ENCODE data around the gene SERPINB7. TPM values are rescaled to one million over a fixed set of nuclear protein-coding genes. Genes with fewer than 3 reads are reported as not detected.
A peak's percentile ranks its signal among the peaks of the same experiment; 100 is the strongest.

SERPINB7 gene
- total RNA-seq, 1 experiment from 2014 or later = 4.2 TPM

GRCh38 chr18:63731215-63731614 lies 44.0 kb upstream of the SERPINB7 start:
- H3K4me2 ChIP-seq = no peak overlapping the region
- H4K20me1 ChIP-seq (ENCODE audit: insufficient read depth) = no peaks in the 10 kb centered on the region
- no peak overlapping the region for H2AFZ ChIP-seq

GRCh38 chr18:63736876-63737275 lies 38.3 kb upstream of the SERPINB7 start:
- peak overlapping the region; percentile 90 for H3K27ac ChIP-seq

More at GRCh38 chr18:63731215-63731614, 44.0 kb upstream of the SERPINB7 start:
- Histone ChIP-seq H3K4me3 (no peak overlapping the region), H3K36me3 (ENCODE audit: low read depth) (no peaks in the 10 kb centered on the region), H3K9me3 (ENCODE audit: insufficient read depth, low read depth) (peaks cover 5% of the 10 kb centered on the region; the same call in 1 of the 2 replicates), H3K27ac (peak overlapping the region; percentile 39; the same call in 1 of the 2 replicates), H3K9me2 (ENCODE audit: insufficient read depth) (no peaks in the 10 kb centered on the region), H3K79me2 (ENCODE audit: low read depth) (no peaks in the 10 kb centered on the region), H3K4me1 (replicated peaks; ENCODE audit: insufficient read depth) (peaks cover 14% of the 10 kb centered on the region), H3K27me3 (ENCODE audit: insufficient read depth, low read depth) (no peaks in the 10 kb centered on the region), H3F3A (ENCODE audit: insufficient read depth, low read depth) (no peaks in the 10 kb centered on the region)
- CTCF ChIA-PET = no interaction called here
- intact Hi-C loops (cut with micrococcal nuclease; ENCODE audit: unreplicated experiment) = loop anchor here (2.0 kb wide), 2 partner anchors 48 to 126 kb away; no protein-coding TSS in a partner anchor
- DNase-seq = no peak
- POLR2A ChIA-PET (ENCODE audit: unreplicated experiment) = interaction anchor here (0.6 to 0.8 kb wide), 3 partner anchors 48 to 477 kb away, joined by 3 to 5 read pairs (median 4); partner anchors contain the start of gene SERPINB8
- BruUV-seq (replicated peaks) = no TSS peak
- TF ChIP-seq CTCF (conservative IDR thresholded peaks at IDR 0.05) (no peak), EZH2 (IDR thresholded peaks at IDR 0.05; ENCODE audit: low read depth) (no peak)

GRCh38 chr18:63741769-63742168 lies 33.4 kb upstream of the SERPINB7 start:
- Histone ChIP-seq H3K4me2 (no peak overlapping the region), H4K20me1 (ENCODE audit: insufficient read depth) (no peaks in the 10 kb centered on the region), H3K79me2 (ENCODE audit: low read depth) (no peaks in the 10 kb centered on the region), H2AFZ (no peak overlapping the region), H3K4me1 (replicated peaks; ENCODE audit: insufficient read depth) (peaks cover 19% of the 10 kb centered on the region), H3K27ac (no peak overlapping the region), H3K27me3 (ENCODE audit: insufficient read depth, low read depth) (no peaks in the 10 kb centered on the region), H3K36me3 (ENCODE audit: low read depth) (no peaks in the 10 kb centered on the region), H3K9me3 (ENCODE audit: insufficient read depth, low read depth) (no peaks in the 10 kb centered on the region; the same call in 1 of the 2 replicates), H3K9me2 (ENCODE audit: insufficient read depth) (no peaks in the 10 kb centered on the region), H3F3A (ENCODE audit: insufficient read depth, low read depth) (0 out of 2 replicates have a peak, but pooled peaks cover 4% of the 10 kb centered on the region), H3K4me3 (no peak overlapping the region)
- intact Hi-C loops (cut with micrococcal nuclease; ENCODE audit: unreplicated experiment) = loop anchor here (1.0 to 5.0 kb wide), 4 partner anchors 103 to 223 kb away; no protein-coding TSS in a partner anchor
- no peak for DNase-seq
- TF ChIP-seq CTCF (conservative IDR thresholded peaks at IDR 0.05) (peak; percentile 73), EZH2 (IDR thresholded peaks at IDR 0.05; ENCODE audit: low read depth) (no peak)
- no TSS peak for BruUV-seq (replicated peaks)
- ChIA-PET POLR2A (ENCODE audit: unreplicated experiment) (interaction anchor here (0.6 to 0.7 kb wide), 2 partner anchors 48 to 164 kb away, joined by 3 to 16 read pairs; no protein-coding TSS in a partner anchor), CTCF (interaction anchor here (0.7 to 2.3 kb wide), 8 partner anchors 19 to 230 kb away, joined by 3 to 24 read pairs (median 6); no protein-coding TSS in a partner anchor)

More at GRCh38 chr18:63736876-63737275, 38.3 kb upstream of the SERPINB7 start:
- Histone ChIP-seq H3K4me2 (peak overlapping the region; percentile 21), H3F3A (ENCODE audit: insufficient read depth, low read depth) (0 out of 2 replicates have a peak, but pooled peaks cover 4% of the 10 kb centered on the region), H3K27me3 (ENCODE audit: insufficient read depth, low read depth) (no peaks in the 10 kb centered on the region), H3K4me1 (replicated peaks; ENCODE audit: insufficient read depth) (peaks cover 31% of the 10 kb centered on the region), H3K9me2 (ENCODE audit: insufficient read depth) (no peaks in the 10 kb centered on the region), H3K4me3 (no peak overlapping the region), H2AFZ (no peak overlapping the region), H3K36me3 (ENCODE audit: low read depth) (no peaks in the 10 kb centered on the region), H4K20me1 (ENCODE audit: insufficient read depth) (no peaks in the 10 kb centered on the region), H3K79me2 (ENCODE audit: low read depth) (no peaks in the 10 kb centered on the region), H3K9me3 (ENCODE audit: insufficient read depth, low read depth) (no peaks in the 10 kb centered on the region; the same call in 1 of the 2 replicates)
- intact Hi-C loops (cut with micrococcal nuclease; ENCODE audit: unreplicated experiment) = no loop called here
- TF ChIP-seq CTCF (conservative IDR thresholded peaks at IDR 0.05) = no peak
- no peak for TF ChIP-seq EZH2 (IDR thresholded peaks at IDR 0.05; ENCODE audit: low read depth)
- BruUV-seq (replicated peaks) = no TSS peak
- POLR2A ChIA-PET (ENCODE audit: unreplicated experiment) = no interaction called here
- CTCF ChIA-PET = no interaction called here
- peak; percentile 39 to 87 for DNase-seq

All from PC-9 (cell line).